HG03378 (cell line): Measurements from ENCODE around the gene ATXN10.
"Not testable (repeated sequence)": the region's sequence is repeated elsewhere in the genome, so short reads cannot be mapped to it uniquely, and the experiment has no call there.

ENCODE experiments used
- ATAC-seq: cut with Tn5 transposase; IDR thresholded peaks from one replicate; pipeline ENCODE4 v1.9.1; 2021; ENCODE audit warnings: mild to moderate bottlenecking, moderate library complexity; ENCODE audit not compliant: unreplicated experiment

The ATXN10 gene

DNA sequence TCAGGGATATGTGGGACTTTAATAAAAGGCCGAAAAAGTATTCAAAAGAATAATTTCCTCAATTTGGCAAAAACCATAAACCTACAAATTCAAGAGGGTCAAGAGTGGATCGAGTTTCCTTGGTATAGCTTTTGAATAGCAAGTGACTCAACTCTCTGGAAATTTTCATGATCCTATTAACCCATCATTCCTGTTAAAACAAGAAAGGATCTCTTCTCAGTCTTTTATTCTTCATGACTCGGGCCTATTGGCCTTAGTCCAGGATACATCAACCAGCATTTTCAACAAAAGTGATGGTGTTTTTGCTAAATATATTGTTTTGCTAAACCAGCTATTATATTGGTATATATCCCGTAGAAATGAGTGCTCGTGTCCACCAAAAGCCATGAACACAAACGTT lies 110.3 kb downstream of the ATXN10 start:
- ATAC-seq = no peak

- ATAC-seq = no peak
These were observed 111.4 kb downstream of the ATXN10 start for GRCh38 chr22:45783021-45783420.

DNA sequence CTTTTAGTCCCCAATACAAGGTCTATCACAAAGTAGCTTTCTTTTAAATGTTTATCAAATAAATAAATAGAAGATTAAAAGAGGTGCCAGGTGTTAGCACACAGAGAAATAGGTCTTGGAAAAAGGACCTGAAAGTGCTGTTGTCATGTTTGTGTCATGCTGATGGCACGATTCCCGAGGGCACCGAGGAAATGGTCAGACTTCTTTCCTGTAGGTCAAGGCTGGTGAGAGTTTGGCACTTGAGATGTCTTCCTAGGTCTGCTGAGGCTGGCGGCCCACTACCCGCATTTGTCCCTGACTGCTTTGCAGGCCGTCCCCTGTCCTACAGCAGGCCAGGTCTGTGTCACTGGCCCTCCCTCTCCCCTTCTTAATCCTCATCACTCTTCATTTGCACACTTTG lies 112.1 kb downstream of the ATXN10 start:
- ATAC-seq = no peak

DNA sequence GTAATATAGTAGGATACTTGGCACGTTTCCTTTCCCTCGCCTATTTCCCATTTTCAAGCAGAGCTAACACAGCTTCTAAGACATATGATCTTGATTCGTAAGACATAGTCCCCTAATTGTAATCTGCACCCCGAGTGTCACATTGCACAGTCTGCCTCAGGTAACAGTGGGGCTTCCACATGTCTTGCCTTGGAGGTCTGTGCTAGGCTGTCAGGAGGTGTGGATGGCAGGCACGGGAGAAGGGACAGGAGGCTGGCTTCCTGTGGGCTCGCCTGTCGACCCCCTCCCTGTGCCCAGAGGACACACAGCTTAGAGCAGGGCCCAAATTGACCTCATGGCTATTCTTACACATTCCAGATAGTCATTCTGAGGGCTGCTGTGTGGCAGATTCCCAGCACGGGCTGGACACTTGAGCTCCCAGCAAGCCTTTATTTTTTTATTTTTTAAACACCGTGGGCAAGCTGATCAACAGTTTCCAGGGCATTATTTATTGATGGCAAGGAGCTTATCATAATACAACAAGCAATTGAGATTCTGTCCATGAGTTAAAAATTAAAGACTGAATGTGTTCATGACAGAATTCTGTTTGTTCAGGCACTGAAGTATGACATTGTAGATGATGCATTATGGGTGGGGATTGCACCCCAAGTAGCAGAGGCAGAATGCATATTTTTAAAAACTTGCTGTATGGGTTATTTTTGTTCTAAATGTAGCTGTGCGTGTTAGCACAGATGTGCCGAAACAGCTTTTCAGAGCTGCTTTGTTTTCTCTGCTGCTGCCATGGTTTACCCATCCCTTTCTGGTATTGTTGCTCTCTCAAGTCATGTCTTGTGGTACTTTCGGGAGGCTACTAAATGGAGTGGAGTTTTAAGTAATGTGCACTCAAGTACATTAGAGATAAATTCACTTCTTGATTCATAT lies 113.0 kb downstream of the ATXN10 start:
- ATAC-seq = no peak

GRCh38 chr22:45785458-45785857 lies 113.8 kb downstream of the ATXN10 start:
- no peak for ATAC-seq

DNA sequence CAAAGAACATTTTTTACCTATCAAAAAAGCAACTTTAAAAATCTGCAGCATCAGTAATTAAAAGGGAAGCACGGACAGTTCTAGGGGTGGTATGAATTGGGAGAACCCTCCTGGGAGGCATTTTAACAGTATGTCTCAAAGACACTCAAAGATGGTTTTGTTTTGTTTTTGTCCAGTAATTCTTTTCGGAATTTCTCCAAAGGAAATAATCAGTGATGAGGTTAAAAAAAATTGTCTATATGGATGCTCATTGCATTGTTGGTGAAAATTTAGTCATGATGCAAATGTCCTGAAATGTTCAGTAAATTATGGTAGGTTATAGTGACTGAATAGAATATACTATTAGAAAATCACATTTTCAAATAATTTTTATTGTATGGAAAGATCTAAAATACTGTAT lies 115.1 kb downstream of the ATXN10 start:
- ATAC-seq = no peak

DNA sequence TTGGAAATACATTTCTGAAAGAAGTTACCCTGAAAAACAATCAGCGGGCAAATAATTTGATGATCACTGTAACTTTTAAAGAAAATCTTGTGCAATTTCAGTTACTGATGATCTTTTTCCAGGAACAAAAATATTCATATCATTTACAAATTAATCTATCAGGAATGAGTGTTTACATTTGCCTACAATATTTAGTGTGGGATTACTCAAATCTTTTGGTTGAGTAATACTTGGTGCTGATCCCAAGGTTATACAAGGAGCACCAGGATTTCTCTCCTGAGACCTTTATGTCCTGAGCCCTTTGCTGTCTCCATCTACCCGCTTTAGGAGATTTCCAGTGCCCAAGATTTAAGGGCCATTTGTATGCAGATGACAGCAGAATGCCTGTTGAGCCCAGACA lies 116.1 kb downstream of the ATXN10 start:
- ATAC-seq = no peak

GRCh38 chr22:45788522-45788921 lies 116.9 kb downstream of the ATXN10 start:
- no peak for ATAC-seq

- no peak for ATAC-seq
These were observed 118.8 kb downstream of the ATXN10 start for GRCh38 chr22:45790401-45790800.

DNA sequence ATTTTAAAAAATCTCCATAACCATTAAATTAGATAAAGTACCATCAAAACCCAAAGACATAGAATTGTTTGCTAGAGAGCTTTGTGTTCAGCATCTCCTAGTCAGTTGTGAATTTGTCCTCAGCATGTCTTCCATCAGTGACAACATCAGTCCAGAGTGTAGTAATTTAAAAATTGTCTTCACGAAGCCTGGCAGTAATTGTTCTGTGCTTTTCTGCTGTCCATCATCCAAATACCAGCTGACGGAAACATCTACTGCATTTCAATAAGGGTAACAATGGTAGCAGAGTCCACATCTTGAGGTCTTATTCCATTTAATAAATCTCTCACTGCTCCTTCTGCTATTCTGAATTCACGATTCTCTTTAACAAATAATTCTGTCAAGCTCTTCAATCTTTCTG lies 121.5 kb downstream of the ATXN10 start:
- no peak for ATAC-seq

DNA sequence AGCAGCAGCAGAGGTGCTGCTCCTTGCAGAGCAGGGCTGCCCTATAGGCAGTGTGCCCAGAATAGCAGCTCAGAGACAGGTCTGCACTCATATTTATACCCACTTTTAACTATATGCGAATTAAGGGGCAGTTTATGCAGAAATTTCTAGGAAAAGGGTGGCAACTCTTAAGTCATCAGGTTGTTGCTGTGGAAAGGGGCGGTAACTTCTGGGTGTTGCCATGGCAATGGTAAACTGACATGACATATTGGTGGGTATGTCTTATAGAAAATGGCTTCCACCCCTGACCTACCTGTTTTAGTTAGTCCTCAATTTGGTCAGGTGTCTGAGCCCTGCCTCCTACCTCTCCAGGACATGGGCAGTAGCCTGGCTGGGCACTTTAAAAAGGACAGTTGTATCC lies 122.3 kb downstream of the ATXN10 start:
- ATAC-seq = no peak

- not testable (repeated sequence) for ATAC-seq
These were observed 124.4 kb downstream of the ATXN10 start for GRCh38 chr22:45796009-45796408.

- no peak for ATAC-seq
These were observed 127.7 kb downstream of the ATXN10 start for GRCh38 chr22:45799291-45799690.

- no peak for ATAC-seq
These were observed 130.4 kb downstream of the ATXN10 start for GRCh38 chr22:45802054-45802453.

DNA sequence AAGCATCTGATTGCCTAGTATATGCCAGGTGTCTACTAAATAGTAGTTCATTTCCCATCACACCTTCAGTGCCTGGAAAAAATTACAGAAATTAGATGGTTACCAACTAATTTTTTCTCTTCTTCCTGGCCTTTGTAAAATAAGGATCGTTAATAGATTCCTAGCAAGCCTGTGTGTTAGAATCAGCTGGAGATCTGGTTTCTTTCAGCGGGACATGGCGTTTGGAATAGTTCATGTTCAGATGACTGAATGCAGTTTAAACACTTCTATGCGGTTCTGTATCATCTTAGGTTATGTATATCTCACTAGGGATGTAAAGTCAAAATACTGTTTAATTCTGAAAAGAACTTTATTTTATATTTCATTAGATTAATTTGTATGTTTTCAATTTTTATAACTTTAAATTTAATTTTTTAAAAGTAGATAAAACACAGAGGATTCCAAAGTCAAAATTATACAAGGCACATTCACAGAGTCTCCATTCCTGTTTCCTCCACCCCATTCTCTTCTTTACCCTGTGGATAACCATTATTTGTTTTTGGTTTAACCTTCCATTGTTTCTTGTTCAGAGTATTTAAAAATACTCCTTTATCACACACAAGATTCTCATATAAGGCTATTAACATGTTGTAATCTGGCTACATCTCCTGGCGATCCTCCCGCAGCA lies 132.8 kb downstream of the ATXN10 start:
- no peak for ATAC-seq

- ATAC-seq = no peak
These were observed 133.3 kb downstream of the ATXN10 start for GRCh38 chr22:45804986-45805325.

- ATAC-seq = no peak
These were observed 133.8 kb downstream of the ATXN10 start for GRCh38 chr22:45805413-45805812.

- ATAC-seq = no peak
These were observed 135.7 kb downstream of the ATXN10 start for GRCh38 chr22:45807156-45807915.

DNA sequence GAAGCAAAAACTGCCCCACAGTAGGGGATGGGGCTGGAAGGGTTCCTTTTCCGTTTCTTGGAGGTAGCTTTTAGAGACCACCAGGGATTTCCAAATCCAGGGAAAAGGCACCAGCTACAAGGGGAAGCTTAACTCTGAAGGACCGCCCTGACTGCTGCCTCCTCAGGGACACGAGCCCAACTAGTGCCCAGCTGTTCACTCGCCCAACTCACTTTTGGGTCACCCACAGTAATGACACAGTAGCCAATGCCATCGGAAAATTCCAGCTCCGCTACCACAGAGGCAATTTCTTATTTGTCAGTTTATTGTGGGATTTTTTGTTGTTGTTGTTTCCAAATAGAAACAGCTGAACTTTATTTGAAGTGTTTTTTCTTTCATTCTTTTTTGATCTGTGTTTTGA lies 141.3 kb downstream of the ATXN10 start:
- no peak for ATAC-seq

- ATAC-seq = no peak
These were observed 142.6 kb downstream of the ATXN10 start for GRCh38 chr22:45814198-45814597.

GRCh38 chr22:45816776-45817175 lies 145.1 kb downstream of the ATXN10 start:
- no peak for ATAC-seq
